C4-2B (cell line): ENCODE results near the gene ARL6IP4.

Experiments used
- CTCF ChIP-seq: fragments of 450-650 bp; conservative IDR thresholded peaks from 2 replicates; pipeline ENCODE4 v1.5.1; 2017; ENCODE audit warnings: mild to moderate bottlenecking
- ZFX ChIP-seq: fragments of 450-650 bp; IDR thresholded peaks from 2 replicates; pipeline ENCODE4 v1.6.1; 2017

DNA sequence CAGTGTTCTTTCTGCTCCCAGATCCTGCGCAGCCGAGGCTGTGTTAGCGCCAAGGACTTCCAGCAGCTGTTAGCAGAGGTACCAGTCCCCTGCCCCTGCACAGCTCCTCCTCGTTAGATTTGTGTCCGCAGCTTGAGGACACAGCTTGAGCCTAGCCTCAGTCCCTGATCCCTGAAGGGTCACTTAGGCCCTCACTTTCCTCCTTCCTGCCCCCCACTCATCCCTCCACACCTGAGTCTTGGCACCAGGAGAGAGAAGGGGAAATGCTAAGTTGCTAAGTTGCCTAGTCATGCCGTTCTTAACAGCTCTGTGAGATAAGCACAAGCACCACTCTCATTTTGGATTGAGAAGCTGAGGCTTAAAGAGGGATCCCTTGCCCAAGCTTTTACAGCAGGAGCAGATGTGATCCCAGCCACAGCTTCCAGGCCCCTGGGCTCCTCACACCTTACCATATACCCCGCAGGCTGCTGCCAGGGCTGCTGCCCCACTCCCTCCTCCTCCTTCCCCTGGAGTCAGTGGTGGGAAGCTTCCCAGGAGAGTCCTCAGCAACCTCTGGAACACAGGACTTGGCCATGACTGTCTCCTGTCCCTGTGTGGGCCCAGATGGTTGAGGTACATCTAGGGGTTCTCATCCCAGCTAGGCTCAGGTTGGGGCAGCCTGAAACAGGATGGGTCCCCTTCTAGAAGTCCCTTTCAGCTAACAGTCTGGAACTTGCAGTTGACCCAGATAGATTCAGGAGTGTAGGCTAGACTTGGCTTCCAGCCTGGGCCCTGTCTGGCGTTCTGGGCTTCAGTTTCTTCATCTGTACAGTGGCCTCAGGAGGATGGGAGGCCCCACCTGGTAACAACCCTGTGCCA lies 4.5 kb upstream of the ARL6IP4 start:
- TF ChIP-seq CTCF (no peak), ZFX (no peak)
